ENCODE measurements around the gene AFDN.

The AFDN gene

DNA sequence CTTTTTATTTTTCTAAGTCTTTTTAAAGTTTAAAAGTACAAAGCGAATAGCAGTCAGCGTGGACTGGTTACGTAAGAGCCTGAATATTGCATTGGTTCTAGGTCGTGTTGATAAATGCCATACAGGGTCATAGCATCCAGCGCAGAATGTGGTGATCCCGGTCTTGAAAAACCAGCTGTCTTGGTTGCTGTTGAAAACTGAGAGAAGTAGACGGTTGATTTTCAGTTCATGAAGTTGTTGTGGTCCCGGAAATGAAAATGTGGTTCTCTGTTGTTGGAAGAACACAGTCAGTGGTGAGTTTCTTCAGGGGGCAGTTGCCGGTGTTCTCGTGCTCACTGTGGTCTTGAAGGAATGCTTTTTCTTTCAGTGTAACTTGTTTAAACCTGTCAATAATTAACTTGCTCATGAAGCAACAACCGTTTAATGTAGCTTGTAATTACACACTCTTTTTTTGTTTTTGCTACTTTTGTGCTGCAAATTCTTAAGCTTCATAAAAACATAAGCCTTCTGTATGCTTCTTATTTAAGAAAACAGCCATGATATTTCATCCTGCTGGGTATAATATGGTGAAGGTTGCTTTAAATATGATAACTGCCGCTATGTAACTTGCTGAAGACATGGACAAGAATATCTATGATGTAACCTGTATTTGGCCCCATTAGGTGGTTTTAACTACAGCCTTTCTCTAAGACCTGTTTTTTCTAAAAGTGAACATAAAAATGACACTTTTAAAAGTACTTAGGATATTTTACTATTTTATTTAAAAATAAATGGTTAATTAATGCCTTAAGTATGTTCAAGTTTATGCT is 106.0 kb downstream of the AFDN start:
- Histone ChIP-seq H3K27me3 (ENCODE audit: low read depth, low read length) (no peaks in the 10 kb centered on the region), H3K4me3 (ENCODE audit: low read depth in 1 of 2, low read length in 2 of 2) (no peak overlapping the region), H3K36me3 (ENCODE audit: control insufficient read depth in 1 of 2, insufficient read depth in 2 of 2, low read length in 2 of 2) (peaks cover 8 to 19% of the 10 kb centered on the region in 2 donors), H3K4me1 (ENCODE audit: control insufficient read depth in 1 of 2, insufficient read depth in 2 of 2, low read length in 2 of 2) (no peaks in the 10 kb centered on the region), H3K9me3 (ENCODE audit: control insufficient read depth in 1 of 2, low read length in 2 of 2) (no peaks in the 10 kb centered on the region), H3K27ac (ENCODE audit: low read length) (no peak overlapping the region)

DNA sequence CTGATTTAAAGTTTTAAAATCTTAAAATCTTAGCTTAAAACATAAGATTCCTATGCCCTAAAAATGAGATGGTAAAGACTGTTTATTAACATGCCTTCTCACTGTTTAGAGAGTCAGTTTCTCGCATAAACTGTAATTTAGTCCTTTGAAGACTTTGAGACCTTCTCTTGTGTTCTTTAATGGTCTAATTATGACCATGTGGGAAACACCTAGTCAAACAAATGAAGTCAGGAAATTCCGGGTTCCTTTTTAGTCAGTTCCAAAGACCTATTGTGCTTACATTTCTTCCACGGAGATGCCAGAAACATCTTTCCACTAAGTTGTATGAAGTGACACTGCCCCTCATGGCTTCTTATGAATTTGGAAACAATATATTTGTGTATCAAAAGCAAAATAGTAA is 106.6 kb downstream of the AFDN start:
- Histone ChIP-seq H3K27ac (ENCODE audit: low read length) (no peak overlapping the region), H3K9me3 (ENCODE audit: control insufficient read depth in 1 of 2, low read length in 2 of 2) (no peaks in the 10 kb centered on the region), H3K36me3 (ENCODE audit: control insufficient read depth in 1 of 2, insufficient read depth in 2 of 2, low read length in 2 of 2) (peaks cover 4 to 14% of the 10 kb centered on the region in 2 donors), H3K4me3 (ENCODE audit: low read depth in 1 of 2, low read length in 2 of 2) (no peak overlapping the region), H3K4me1 (ENCODE audit: control insufficient read depth in 1 of 2, insufficient read depth in 2 of 2, low read length in 2 of 2) (no peaks in the 10 kb centered on the region), H3K27me3 (ENCODE audit: low read depth, low read length) (no peaks in the 10 kb centered on the region)

DNA sequence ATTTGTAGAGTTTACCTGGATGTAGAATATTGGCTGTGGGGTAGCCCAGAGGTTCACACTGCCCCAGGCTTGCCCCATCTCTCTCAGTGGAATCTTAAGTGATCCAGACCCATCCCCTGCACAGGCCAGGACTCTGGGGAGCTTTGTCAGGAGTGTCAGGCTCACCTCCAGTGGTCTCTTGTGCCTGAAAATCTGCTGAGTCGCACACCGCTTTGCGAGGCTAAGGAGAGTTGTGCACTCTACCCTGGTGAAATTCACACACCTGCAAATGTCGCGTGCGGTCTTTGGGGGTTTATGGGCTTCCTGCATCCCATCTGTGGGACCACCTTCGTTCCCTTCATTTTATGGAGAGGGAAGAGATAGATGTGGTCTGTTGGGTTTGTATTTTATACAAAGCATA is 107.1 kb downstream of the AFDN start:
- H3K27ac ChIP-seq (ENCODE audit: low read length) = no peak overlapping the region
- no peaks in the 10 kb centered on the region for H3K9me3 ChIP-seq (ENCODE audit: control insufficient read depth in 1 of 2, low read length in 2 of 2)
- peaks cover 0 to 14% of the 10 kb centered on the region in 2 donors for H3K36me3 ChIP-seq (ENCODE audit: control insufficient read depth in 1 of 2, insufficient read depth in 2 of 2, low read length in 2 of 2)
- H3K4me3 ChIP-seq (ENCODE audit: low read depth in 1 of 2, low read length in 2 of 2) = no peak overlapping the region
- H3K4me1 ChIP-seq (ENCODE audit: control insufficient read depth in 1 of 2, insufficient read depth in 2 of 2, low read length in 2 of 2) = no peaks in the 10 kb centered on the region
- H3K27me3 ChIP-seq (ENCODE audit: low read depth, low read length) = no peaks in the 10 kb centered on the region

DNA sequence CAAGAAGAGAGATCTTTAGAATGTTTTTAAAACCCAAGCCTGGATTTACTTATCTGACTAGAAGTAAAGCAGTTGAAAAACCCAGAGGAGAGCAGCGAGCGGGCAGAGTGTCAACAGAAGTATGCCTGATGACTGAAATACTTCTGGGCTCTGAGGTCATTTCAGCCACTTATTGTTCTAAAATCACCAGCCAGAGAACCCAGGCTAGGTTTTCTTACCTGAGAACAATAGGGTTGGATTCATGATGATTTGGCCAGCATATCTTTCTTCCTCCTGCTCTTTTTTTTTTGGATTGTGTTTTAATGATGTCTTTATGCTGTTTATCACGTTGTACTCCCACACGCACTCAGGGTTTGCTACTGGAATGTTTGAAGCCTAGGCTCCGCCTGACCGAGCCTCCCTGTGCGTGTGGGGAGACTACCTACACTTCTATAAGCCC is 107.7 kb downstream of the AFDN start:
- H3K36me3 ChIP-seq (ENCODE audit: control insufficient read depth in 1 of 2, insufficient read depth in 2 of 2, low read length in 2 of 2) = peaks cover 3 to 14% of the 10 kb centered on the region in 2 donors
- no peak overlapping the region for H3K27ac ChIP-seq (ENCODE audit: low read length)
- no peak overlapping the region for H3K4me3 ChIP-seq (ENCODE audit: low read depth in 1 of 2, low read length in 2 of 2)
- H3K9me3 ChIP-seq (ENCODE audit: control insufficient read depth in 1 of 2, low read length in 2 of 2) = no peaks in the 10 kb centered on the region
- H3K27me3 ChIP-seq (ENCODE audit: low read depth, low read length) = no peaks in the 10 kb centered on the region
- no peaks in the 10 kb centered on the region for H3K4me1 ChIP-seq (ENCODE audit: control insufficient read depth in 1 of 2, insufficient read depth in 2 of 2, low read length in 2 of 2)

DNA sequence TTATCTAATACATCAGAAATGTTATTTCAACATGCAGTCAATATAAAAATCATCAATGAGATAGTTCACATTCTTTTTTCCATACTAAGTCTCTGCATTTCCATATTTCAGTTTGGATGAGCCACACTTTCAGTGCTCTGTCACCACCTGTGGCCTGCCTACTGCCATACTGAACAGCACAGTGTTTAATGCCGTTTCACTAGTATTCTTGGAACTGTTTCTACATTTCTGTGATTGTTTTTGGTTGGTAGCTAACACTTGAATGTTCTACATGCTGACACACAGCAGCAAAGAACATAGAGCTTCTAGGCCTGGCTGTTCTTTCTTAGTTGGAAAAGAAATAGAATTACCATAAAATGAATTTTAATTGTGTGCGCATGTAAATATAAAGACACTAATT is 109.3 kb downstream of the AFDN start:
- no peak overlapping the region for H3K27ac ChIP-seq (ENCODE audit: low read length)
- no peak overlapping the region for H3K4me3 ChIP-seq (ENCODE audit: low read depth in 1 of 2, low read length in 2 of 2)
- peaks cover 4 to 11% of the 10 kb centered on the region in 2 donors for H3K36me3 ChIP-seq (ENCODE audit: control insufficient read depth in 1 of 2, insufficient read depth in 2 of 2, low read length in 2 of 2)
- no peaks in the 10 kb centered on the region for H3K9me3 ChIP-seq (ENCODE audit: control insufficient read depth in 1 of 2, low read length in 2 of 2)
- H3K27me3 ChIP-seq (ENCODE audit: low read depth, low read length) = no peaks in the 10 kb centered on the region
- H3K4me1 ChIP-seq (ENCODE audit: control insufficient read depth in 1 of 2, insufficient read depth in 2 of 2, low read length in 2 of 2) = no peaks in the 10 kb centered on the region

DNA sequence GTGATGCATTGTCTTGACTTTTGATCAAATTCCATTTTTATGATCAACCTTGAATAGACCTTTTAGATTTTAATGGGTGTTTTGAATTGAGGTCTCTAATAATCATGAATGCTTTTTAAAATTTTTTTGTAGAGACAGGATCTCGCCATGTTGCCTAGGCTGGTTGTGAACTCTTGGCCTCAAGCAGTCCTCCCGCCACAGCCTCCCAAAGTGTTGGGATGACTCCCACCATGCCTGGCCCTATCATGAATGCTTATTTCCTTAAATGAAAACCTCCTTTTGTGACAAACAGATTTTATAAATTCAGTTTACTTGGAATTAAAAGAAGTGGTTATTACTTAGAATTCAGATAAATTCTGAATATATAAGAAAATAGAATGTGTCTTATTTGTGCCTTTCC is 110.6 kb downstream of the AFDN start:
- Histone ChIP-seq H3K4me3 (ENCODE audit: low read depth in 1 of 2, low read length in 2 of 2) (no peak overlapping the region), H3K4me1 (ENCODE audit: control insufficient read depth in 1 of 2, insufficient read depth in 2 of 2, low read length in 2 of 2) (no peaks in the 10 kb centered on the region), H3K27ac (ENCODE audit: low read length) (no peak overlapping the region), H3K27me3 (ENCODE audit: low read depth, low read length) (no peaks in the 10 kb centered on the region), H3K36me3 (ENCODE audit: control insufficient read depth in 1 of 2, insufficient read depth in 2 of 2, low read length in 2 of 2) (peaks cover 4 to 11% of the 10 kb centered on the region in 2 donors), H3K9me3 (ENCODE audit: control insufficient read depth in 1 of 2, low read length in 2 of 2) (no peaks in the 10 kb centered on the region)

DNA sequence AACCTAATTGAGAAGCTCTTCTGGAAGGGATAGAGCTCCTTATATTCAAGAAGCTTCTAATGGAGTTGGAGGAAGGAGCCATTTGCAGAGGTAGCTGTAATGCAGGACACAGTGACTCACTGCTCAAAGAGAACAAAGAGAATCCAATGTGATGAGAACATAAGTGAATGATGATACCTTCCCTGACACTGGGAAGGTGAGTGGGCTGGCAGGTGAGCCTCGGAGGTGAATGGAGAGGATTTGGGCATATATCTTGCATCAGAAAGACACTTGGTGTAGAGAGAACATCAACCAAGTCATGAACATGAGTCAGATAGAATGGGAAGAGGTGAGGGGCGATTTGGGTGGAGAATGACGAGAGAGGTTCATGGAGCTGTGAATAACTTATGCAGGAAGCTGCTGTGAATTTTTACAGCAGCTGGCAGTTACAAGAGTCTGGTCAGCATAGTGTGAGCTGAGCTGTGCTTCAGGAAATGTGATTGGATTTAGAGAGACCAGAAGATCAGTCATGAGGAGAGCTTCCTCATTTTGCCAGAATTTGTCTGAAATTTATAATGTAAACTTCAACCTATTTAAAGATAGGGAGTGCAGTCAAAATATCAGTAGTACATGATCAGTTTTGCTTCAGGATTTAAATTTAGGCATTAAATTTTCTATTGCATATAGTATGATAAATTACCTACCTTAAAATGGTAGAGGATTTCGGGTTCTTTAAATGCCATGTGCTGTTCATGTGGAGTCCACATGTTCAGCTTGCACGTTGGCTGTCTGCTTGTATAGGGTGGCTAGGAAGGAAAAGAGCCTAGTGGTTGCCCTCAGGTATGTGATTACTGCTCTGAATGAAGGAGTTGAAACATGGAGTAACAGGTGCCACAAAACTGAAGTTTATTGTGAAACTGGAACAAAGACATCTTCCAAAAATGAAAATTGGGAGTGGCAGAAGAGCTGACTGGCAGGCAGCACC is 111.5 kb downstream of the AFDN start:
- no peaks in the 10 kb centered on the region for H3K9me3 ChIP-seq (ENCODE audit: control insufficient read depth in 1 of 2, low read length in 2 of 2)
- no peak overlapping the region for H3K27ac ChIP-seq (ENCODE audit: low read length)
- H3K36me3 ChIP-seq (ENCODE audit: control insufficient read depth in 1 of 2, insufficient read depth in 2 of 2, low read length in 2 of 2) = peaks cover 8 to 16% of the 10 kb centered on the region in 2 donors
- H3K4me3 ChIP-seq (ENCODE audit: low read depth in 1 of 2, low read length in 2 of 2) = no peak overlapping the region
- no peaks in the 10 kb centered on the region for H3K4me1 ChIP-seq (ENCODE audit: control insufficient read depth in 1 of 2, insufficient read depth in 2 of 2, low read length in 2 of 2)
- no peaks in the 10 kb centered on the region for H3K27me3 ChIP-seq (ENCODE audit: low read depth, low read length)

DNA sequence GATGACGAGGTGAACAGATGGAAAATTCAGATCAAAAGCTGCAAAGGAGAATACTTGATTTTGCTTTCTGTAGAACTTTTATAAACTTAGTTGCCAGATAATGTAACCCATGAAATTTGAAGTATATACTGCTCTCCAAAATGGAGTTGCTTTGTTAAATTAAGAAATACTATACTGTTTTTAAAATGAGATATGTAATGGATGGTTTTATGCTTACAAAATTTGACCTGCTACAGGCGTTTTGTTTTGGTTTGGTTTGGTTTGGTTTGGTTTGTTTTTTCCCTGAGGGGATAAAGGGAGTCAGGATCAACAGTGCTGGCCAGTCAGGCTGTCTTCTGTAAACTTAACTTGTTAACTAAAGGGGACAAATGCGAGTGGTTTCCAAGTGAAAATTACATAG is 115.1 kb downstream of the AFDN start:
- Histone ChIP-seq H3K27me3 (ENCODE audit: low read depth, low read length) (no peaks in the 10 kb centered on the region), H3K4me3 (ENCODE audit: low read depth in 1 of 2, low read length in 2 of 2) (no peak overlapping the region), H3K4me1 (ENCODE audit: control insufficient read depth in 1 of 2, insufficient read depth in 2 of 2, low read length in 2 of 2) (no peaks in the 10 kb centered on the region), H3K36me3 (ENCODE audit: control insufficient read depth in 1 of 2, insufficient read depth in 2 of 2, low read length in 2 of 2) (peaks cover 28 to 29% of the 10 kb centered on the region in 2 donors), H3K27ac (ENCODE audit: low read length) (no peak overlapping the region), H3K9me3 (ENCODE audit: control insufficient read depth in 1 of 2, low read length in 2 of 2) (no peaks in the 10 kb centered on the region)

DNA sequence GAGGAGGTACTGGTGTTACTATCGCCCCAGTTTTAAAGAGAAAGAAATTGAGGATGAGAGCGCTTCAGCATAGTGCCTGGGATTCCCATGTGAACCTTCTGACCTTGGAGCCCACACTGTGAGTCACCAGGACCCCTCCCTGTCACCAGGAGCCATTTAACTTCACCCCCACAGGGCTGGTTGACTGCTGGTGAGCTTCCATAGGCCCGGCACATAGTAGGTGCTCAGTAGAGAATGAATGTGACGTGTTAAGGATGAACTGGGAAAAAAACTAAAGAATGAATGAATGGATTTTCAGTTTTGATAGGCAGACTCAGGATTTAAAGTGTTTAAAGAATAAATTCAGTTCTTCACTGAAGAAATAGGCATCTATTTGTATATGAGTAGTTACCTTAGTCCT is 117.4 kb downstream of the AFDN start:
- Histone ChIP-seq H3K4me3 (ENCODE audit: low read depth in 1 of 2, low read length in 2 of 2) (no peak overlapping the region), H3K27ac (ENCODE audit: low read length) (no peak overlapping the region), H3K36me3 (ENCODE audit: control insufficient read depth in 1 of 2, insufficient read depth in 2 of 2, low read length in 2 of 2) (peaks cover 37 to 45% of the 10 kb centered on the region in 2 donors), H3K27me3 (ENCODE audit: low read depth, low read length) (no peaks in the 10 kb centered on the region), H3K9me3 (ENCODE audit: control insufficient read depth in 1 of 2, low read length in 2 of 2) (no peaks in the 10 kb centered on the region), H3K4me1 (ENCODE audit: control insufficient read depth in 1 of 2, insufficient read depth in 2 of 2, low read length in 2 of 2) (no peaks in the 10 kb centered on the region)

DNA sequence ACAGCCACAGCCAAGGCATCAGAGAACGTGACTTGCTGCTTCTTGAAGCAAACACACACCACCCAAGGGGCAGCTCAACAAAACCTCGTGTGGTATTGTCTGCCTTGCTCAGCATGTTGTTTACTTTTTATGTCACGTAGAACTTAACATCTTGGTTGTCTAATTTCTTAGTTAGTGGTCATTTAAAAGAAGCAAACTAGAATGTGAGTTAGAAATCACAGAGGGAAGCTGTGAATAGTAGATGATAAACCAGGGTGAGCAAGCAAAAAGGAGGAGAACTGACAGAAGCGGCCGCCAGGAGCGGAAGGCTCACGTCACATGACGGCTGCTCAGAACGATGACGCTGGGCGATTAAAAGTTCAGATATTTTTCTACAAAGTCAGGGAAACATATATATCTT is 119.3 kb downstream of the AFDN start:
- H3K36me3 ChIP-seq (ENCODE audit: control insufficient read depth in 1 of 2, insufficient read depth in 2 of 2, low read length in 2 of 2) = peaks cover 50 to 60% of the 10 kb centered on the region in 2 donors
- H3K9me3 ChIP-seq (ENCODE audit: control insufficient read depth in 1 of 2, low read length in 2 of 2) = no peaks in the 10 kb centered on the region
- no peak overlapping the region for H3K4me3 ChIP-seq (ENCODE audit: low read depth in 1 of 2, low read length in 2 of 2)
- H3K4me1 ChIP-seq (ENCODE audit: control insufficient read depth in 1 of 2, insufficient read depth in 2 of 2, low read length in 2 of 2) = no peaks in the 10 kb centered on the region
- no peak overlapping the region for H3K27ac ChIP-seq (ENCODE audit: low read length)
- H3K27me3 ChIP-seq (ENCODE audit: low read depth, low read length) = no peaks in the 10 kb centered on the region

DNA sequence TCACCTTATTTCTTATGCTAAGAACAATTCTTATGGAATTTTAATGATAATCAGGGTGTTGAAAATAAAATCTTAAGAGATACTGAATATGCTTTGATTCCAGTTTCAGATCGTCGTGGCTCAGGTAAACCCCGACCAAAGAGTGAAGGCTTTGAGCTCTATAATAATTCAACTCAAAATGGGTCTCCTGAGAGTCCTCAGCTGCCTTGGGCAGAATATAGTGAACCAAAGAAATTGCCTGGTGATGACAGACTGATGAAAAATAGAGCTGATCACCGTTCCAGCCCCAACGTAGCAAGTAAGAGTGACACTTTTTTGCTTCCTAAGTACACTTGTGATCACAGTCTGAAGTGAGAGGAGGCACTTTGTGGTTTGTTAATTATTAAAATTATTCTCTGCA is 119.9 kb downstream of the AFDN start:
- Histone ChIP-seq H3K4me1 (ENCODE audit: control insufficient read depth in 1 of 2, insufficient read depth in 2 of 2, low read length in 2 of 2) (no peaks in the 10 kb centered on the region), H3K27me3 (ENCODE audit: low read depth, low read length) (no peaks in the 10 kb centered on the region), H3K36me3 (ENCODE audit: control insufficient read depth in 1 of 2, insufficient read depth in 2 of 2, low read length in 2 of 2) (peaks cover 52 to 65% of the 10 kb centered on the region in 2 donors), H3K9me3 (ENCODE audit: control insufficient read depth in 1 of 2, low read length in 2 of 2) (no peaks in the 10 kb centered on the region), H3K27ac (ENCODE audit: low read length) (no peak overlapping the region), H3K4me3 (ENCODE audit: low read depth in 1 of 2, low read length in 2 of 2) (no peak overlapping the region)

All from muscle layer of duodenum (tissue), 2 donors.